ENCODE measurements around the gene PSMC1.
"Not testable (repeated sequence)": the region's sequence is repeated elsewhere in the genome, so short reads cannot be mapped to it uniquely, and the experiment has no call there.

Gene PSMC1

DNA sequence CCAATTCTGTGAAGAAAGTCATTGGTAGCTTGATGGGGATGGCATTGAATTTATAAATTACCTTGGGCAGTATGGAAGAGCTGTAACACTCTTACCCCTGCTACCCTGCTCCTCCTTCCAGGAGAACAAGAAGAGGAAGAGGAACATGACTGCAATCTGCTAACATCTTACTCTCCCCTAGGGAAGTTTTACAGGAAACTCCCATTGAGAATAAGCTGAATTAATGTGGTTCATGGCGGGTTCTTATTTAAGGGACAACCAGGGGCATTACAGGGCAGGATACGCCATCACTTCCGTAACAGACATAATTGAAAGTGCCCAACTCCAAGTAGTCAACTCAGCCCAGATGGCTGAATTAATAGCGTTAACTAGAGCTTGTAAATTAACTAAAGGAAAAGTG lies 9.4 kb upstream of the PSMC1 start:
- no peak overlapping the region for H3K4me3 ChIP-seq
- no peak for DNase-seq (ENCODE audit: low spot score)
- TF ChIP-seq, protein P1, sequence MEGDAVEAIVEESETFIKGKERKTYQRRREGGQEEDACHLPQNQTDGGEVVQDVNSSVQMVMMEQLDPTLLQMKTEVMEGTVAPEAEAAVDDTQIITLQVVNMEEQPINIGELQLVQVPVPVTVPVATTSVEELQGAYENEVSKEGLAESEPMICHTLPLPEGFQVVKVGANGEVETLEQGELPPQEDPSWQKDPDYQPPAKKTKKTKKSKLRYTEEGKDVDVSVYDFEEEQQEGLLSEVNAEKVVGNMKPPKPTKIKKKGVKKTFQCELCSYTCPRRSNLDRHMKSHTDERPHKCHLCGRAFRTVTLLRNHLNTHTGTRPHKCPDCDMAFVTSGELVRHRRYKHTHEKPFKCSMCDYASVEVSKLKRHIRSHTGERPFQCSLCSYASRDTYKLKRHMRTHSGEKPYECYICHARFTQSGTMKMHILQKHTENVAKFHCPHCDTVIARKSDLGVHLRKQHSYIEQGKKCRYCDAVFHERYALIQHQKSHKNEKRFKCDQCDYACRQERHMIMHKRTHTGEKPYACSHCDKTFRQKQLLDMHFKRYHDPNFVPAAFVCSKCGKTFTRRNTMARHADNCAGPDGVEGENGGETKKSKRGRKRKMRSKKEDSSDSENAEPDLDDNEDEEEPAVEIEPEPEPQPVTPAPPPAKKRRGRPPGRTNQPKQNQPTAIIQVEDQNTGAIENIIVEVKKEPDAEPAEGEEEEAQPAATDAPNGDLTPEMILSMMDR (IDR thresholded peaks at IDR 0.05): no peak
- no peak overlapping the region for H3K27ac ChIP-seq

DNA sequence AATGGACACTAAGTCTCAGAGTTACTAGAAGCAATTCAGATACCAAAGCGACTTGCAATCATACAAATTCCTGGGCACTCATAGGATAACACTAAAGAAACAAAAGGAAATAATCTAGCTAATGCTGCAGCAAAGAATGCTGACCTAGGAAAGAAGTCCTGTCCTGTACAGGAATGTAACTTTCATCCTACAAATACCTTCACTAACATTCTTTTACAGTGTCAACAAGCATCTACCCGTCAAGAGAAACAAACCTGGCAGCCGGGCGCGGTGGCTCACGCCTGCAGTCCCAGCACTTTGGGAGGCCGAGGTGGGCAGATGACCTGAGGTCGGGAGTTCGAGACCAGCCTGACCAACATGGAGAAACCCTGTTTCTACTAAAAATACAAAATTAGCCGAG lies 8.9 kb upstream of the PSMC1 start:
- not testable (repeated sequence) for H3K4me3 ChIP-seq; DNase-seq (ENCODE audit: low spot score); H3K27ac ChIP-seq

DNA sequence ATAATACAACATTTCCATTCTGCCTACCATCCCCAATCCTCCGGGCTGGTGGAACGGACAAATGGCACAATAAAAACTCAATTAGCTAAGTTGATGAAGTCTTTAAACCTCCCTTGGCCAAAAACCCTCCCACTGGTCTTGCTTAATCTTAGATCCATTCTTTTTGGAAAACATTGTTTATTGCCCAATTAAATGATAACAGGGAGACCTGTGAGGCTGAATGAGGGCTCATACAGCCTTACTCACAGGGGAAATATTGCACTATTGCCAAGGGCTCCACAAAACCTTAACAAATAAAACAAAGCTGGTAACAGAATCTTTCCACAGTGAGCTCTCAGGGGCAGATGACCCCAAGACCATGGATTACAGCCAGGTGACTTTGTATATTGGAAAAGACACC lies 7.8 kb upstream of the PSMC1 start:
- DNase-seq (ENCODE audit: low spot score): no peak
- TF ChIP-seq, protein P1 (IDR thresholded peaks at IDR 0.05): no peak
- H3K4me3 ChIP-seq: no peak overlapping the region
- H3K27ac ChIP-seq: no peak overlapping the region

DNA sequence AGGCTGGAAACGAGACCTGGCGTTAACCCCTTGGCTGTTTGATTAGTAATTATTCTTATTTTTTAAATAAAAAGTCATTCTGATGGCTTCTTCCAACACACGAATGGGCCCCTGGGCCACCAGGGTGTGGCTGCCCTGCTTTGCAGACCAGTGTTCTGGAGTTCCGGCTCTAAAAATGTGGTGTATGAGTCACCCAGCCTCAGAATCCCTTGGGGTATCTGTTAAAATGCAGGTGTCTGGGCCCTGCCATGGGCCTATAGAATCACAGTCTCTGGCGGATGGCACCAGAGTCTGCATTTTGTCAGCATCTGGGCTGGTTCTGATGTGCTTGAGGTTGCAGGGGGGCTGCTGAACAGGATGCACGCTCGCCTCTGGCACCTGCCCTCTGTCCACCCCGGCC lies 2.5 kb upstream of the PSMC1 start:
- H3K27ac ChIP-seq: no peak overlapping the region
- TF ChIP-seq, protein P1 (IDR thresholded peaks at IDR 0.05): no peak
- H3K4me3 ChIP-seq: no peak overlapping the region
- DNase-seq (ENCODE audit: low spot score): no peak

DNA sequence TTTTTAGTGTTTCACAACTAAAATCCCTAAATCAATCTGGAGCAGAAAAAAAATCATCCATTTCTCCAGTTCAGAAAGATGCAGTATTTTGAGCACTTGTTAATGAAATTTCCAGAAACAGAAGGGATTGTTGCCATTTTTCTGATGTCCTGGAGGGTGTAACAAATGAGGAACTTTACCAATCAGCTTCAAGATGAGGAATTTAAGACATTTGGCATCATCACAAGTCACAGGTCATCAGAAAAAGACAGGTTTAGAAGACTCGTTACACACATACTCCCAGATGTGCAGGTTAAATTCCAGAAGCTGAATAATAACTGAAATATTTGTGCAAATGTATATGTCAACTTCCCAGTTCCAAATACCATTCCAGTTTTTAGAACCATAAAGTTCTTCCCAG lies 482 bp upstream of the PSMC1 start:
- TF ChIP-seq, protein P1 (IDR thresholded peaks at IDR 0.05): no peak
- DNase-seq (ENCODE audit: low spot score): no peak
- Histone ChIP-seq H3K27ac (no peak overlapping the region), H3K4me3 (peak overlapping the region; percentile 91)

DNA sequence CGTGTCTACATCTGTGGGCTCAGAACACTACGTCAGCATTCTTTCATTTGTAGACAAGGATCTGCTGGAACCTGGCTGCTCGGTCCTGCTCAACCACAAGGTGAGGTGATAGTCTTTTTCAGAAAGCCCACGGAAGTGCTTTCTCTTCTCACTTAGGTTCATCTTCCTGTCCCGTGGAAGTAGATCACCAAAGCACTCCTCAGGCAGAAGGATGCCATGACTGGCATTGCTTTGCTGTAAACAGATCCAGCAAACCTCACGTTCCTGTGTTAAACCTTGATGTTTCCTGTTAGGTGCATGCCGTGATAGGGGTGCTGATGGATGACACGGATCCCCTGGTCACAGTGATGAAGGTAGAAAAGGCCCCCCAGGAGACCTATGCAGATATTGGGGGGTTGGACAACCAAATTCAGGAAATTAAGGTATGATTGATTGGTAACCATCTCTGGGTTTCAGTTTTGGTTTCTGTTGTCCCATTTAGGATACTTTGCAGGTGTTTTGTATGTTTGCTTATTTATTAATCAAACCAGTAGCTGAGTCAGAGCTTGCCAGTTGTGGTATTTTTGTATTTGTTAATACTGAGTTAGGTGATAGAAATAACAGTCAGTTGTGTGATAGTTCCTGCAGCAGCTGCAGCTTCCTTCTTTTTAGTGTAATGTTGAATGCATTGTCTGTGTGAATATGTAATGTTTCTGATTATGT lies 7.5 kb downstream of the PSMC1 start:
- DNase-seq (ENCODE audit: low spot score): no peak
- no peak overlapping the region for H3K4me3 ChIP-seq
- TF ChIP-seq, protein P1 (IDR thresholded peaks at IDR 0.05): no peak
- H3K27ac ChIP-seq: no peak overlapping the region

DNA sequence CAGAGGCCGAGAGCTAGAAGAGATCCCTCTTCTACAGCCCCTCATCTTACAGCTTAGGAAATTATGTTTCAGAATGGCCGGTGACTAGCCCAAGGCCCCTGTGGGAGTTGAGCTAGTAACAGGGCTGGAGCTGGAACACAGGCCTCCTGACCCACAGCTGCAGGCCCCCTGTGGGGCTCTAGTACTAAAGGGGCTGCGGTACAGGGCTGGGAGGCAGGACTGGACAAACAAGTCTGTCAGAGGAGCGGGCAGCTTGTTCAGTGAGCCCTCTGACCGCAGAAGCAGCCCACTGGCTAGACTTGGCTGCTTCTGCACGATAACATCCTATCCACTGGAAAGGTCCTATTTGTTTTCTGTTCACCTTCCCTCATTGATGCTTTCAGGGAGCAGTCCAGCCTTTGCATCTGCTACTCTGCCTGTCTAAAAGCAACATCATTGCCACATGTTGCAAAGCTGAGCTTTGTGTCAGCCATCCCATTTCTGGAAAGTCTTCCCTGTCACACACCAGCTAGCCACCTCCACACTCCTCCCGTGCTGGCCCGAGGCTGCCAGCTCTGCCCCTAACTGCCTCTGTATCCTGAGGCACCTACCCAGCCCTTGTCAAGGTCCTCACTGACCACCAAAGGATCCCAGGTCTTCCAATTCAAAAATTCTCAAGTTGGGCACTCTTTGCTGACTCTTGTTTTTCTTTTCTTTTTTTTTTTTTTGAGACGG lies 10.2 kb downstream of the PSMC1 start:
- no peak for DNase-seq (ENCODE audit: low spot score)
- no peak overlapping the region for H3K27ac ChIP-seq
- TF ChIP-seq, protein P1 (IDR thresholded peaks at IDR 0.05): no peak
- H3K4me3 ChIP-seq: no peak overlapping the region
